OCI-LY7 (cell line): ENCODE data around the gene METTL8. TPM values are rescaled to one million over a fixed set of nuclear protein-coding genes. Genes with fewer than 3 reads are reported as not detected.

Experiments
- BruUV-seq: library from RNA; stranded (reverse); fragments of 400-500 nt; replicated peaks from 2 replicates; lab custom pipeline; 2021; lab: Mats Ljungman, UMichigan
- CTCF ChIA-PET: fragments of 300-600 bp; sonication (Branson Sonifier 250); formaldehyde crosslinking; loops from one replicate; lab custom pipeline; 2022; ENCODE audit warnings: antibody characterized with exemption; ENCODE audit not compliant: unreplicated experiment; lab: Charles Lee
- POLR2A ChIA-PET: fragments of 300-600 bp; sonication (Branson Sonifier 250); formaldehyde crosslinking; loops from one replicate; lab custom pipeline; 2022; ENCODE audit warnings: antibody characterized with exemption; lab: Charles Lee
- DNase-seq: peaks from one replicate; pipeline ENCODE4 v3.0.0-alpha.2; 2015; ENCODE audit warnings: low spot score
- H2AFZ ChIP-seq: fragments of 200-600 bp; sonication (generic), shearing (Covaris generic); 2 replicates; pipeline ENCODE4 v1.6.1; 2014; ENCODE audit warnings: mild to moderate bottlenecking, antibody characterized with exemption, low read length, moderate library complexity
- H3K27ac ChIP-seq: fragments of 200-600 bp; sonication (generic); 2 replicates; pipeline ENCODE4 v1.5.1; 2014; ENCODE audit warnings: mixed run types, low read depth, mild to moderate bottlenecking, moderate library complexity, low read length, inconsistent platforms; ENCODE audit not compliant: poor library complexity, severe bottlenecking
- H3K36me3 ChIP-seq: fragments of 200-600 bp; sonication (generic); 2 replicates; pipeline ENCODE4 v1.6.1; 2014; ENCODE audit warnings: mild to moderate bottlenecking, antibody characterized with exemption, low read length, moderate library complexity, mixed read lengths; ENCODE audit not compliant: insufficient read depth
- H3K4me1 ChIP-seq: fragments of 200-600 bp; sonication (generic); 2 replicates; pipeline ENCODE4 v1.5.1; 2014; ENCODE audit warnings: mild to moderate bottlenecking, low read length; ENCODE audit not compliant: insufficient read depth, poor library complexity, severe bottlenecking
- H3K4me2 ChIP-seq: fragments of 200-600 bp; sonication (generic); 2 replicates; pipeline ENCODE4 v1.6.1; 2014; ENCODE audit warnings: mild to moderate bottlenecking, low read length
- H3K4me3 ChIP-seq: fragments of 200-600 bp; sonication (generic); 2 replicates; pipeline ENCODE4 v1.5.1; 2014; ENCODE audit warnings: mild to moderate bottlenecking, low read depth, low read length; ENCODE audit not compliant: poor library complexity, severe bottlenecking
- H3K79me2 ChIP-seq: fragments of 200-600 bp; sonication (generic); 2 replicates; pipeline ENCODE4 v1.6.1; 2016; ENCODE audit warnings: low read depth, mild to moderate bottlenecking, low read length, moderate library complexity, mixed read lengths; ENCODE audit not compliant: insufficient read depth
- H3K9me2 ChIP-seq: fragments of 200-600 bp; sonication (generic); 2 replicates; pipeline ENCODE4 v1.6.1; 2016; ENCODE audit warnings: mild to moderate bottlenecking, low read length, mixed read lengths; ENCODE audit not compliant: insufficient read depth
- H3K9me3 ChIP-seq: fragments of 200-600 bp; sonication (generic); 2 replicates; pipeline ENCODE4 v1.6.1; 2014; ENCODE audit warnings: mild to moderate bottlenecking, mixed run types, low read length, mixed read lengths
- H4K20me1 ChIP-seq: fragments of 200-600 bp; sonication (generic); 2 replicates; pipeline ENCODE4 v1.6.1; 2014; ENCODE audit warnings: mild to moderate bottlenecking, antibody characterized with exemption, low read length, moderate library complexity, mixed read lengths; ENCODE audit not compliant: insufficient read depth
- CTCF ChIP-seq: fragments of 200-600 bp; sonication (generic); conservative IDR thresholded peaks from 2 replicates; pipeline ENCODE4 v1.5.1; 2014; ENCODE audit warnings: mild to moderate bottlenecking, antibody characterized with exemption, low read length, moderate library complexity, mixed read lengths
- EZH2phosphoT487 ChIP-seq: fragments of 200-600 bp; sonication (generic); IDR thresholded peaks from 2 replicates; pipeline ENCODE4 v1.6.1; 2018; ENCODE audit warnings: low read depth, borderline replicate concordance, mild to moderate bottlenecking, mixed run types, antibody characterized with exemption, low read length, moderate library complexity, mixed read lengths
- intact Hi-C: fragments of 100-400 bp; cut with micrococcal nuclease; formaldehyde crosslinking; loops from one replicate; pipeline ENCODE4 v1.10.0; 2022; ENCODE audit not compliant: unreplicated experiment
- total RNA-seq, 2 experiments: library from RNA; depleted of rRNA in 1 of 2; stranded (reverse); fragments of >200 nt in 1 of 2; shearing (Covaris generic) in 1 of 2; gene quantifications; 2 replicates each; pipeline ENCODE4 v1.2.3, GENCODE V29; 2014 to 2022

METTL8 gene
- total RNA-seq, 2 experiments from 2014 or later: 11.8 to 33.0 TPM

GRCh38 chr2:171322928-171323327 is 110.9 kb downstream of the METTL8 start:
- Histone ChIP-seq H3K9me3 (no peaks in the 10 kb centered on the region), H3K4me3 (peak overlapping the region; percentile 57), H3K27ac (peak overlapping the region; percentile 100), H3K36me3 (peaks cover 10% of the 10 kb centered on the region), H3K79me2 (no peaks in the 10 kb centered on the region; the same call in 1 of the 2 replicates), H3K4me2 (peak overlapping the region; percentile 75), H4K20me1 (no peaks in the 10 kb centered on the region), H3K9me2 (no peaks in the 10 kb centered on the region), H3K4me1 (peaks cover 100% of the 10 kb centered on the region), H2AFZ (no peak overlapping the region; the same call in 1 of the 2 replicates)
- BruUV-seq: no TSS peak
- POLR2A ChIA-PET: interaction anchor here (0.6 to 13.7 kb wide), 19 partner anchors 8 to 291 kb away, joined by 3 to 266 read pairs (median 6); partner anchors contain the start of genes DCAF17 and METTL8
- CTCF ChIA-PET: interaction anchor here (0.8 to 1.7 kb wide), 3 partner anchors 8 to 93 kb away, joined by 3 to 9 read pairs (median 3); no protein-coding TSS in a partner anchor
- intact Hi-C loops: loop anchor here (1.0 kb wide), 2 partner anchors 93 to 163 kb away; partner anchors contain the start of gene TLK1
- no peak for DNase-seq
- TF ChIP-seq EZH2phosphoT487 (no peak), CTCF (no peak)

- intact Hi-C loops: no loop called here
- Histone ChIP-seq H3K9me2 (no peaks in the 10 kb centered on the region), H3K79me2 (no peaks in the 10 kb centered on the region; the same call in 1 of the 2 replicates), H2AFZ (peak overlapping the region; percentile 2; the same call in 1 of the 2 replicates), H3K9me3 (no peaks in the 10 kb centered on the region), H3K4me1 (peaks cover 100% of the 10 kb centered on the region), H4K20me1 (no peaks in the 10 kb centered on the region), H3K36me3 (peaks cover 10% of the 10 kb centered on the region), H3K27ac (peak overlapping the region; percentile 100), H3K4me3 (no peak overlapping the region), H3K4me2 (peak overlapping the region; percentile 74)
- BruUV-seq: no TSS peak
- DNase-seq: no peak
- POLR2A ChIA-PET: interaction anchor here (0.6 to 13.7 kb wide), 18 partner anchors 10 to 167 kb away, joined by 3 to 266 read pairs (median 4); no protein-coding TSS in a partner anchor
- no peak for TF ChIP-seq EZH2phosphoT487
- no peak for TF ChIP-seq CTCF
- CTCF ChIA-PET: interaction anchor here (1.0 kb wide), 2 partner anchors 110 to 172 kb away, joined by 3 read pairs; no protein-coding TSS in a partner anchor
These were observed 113.1 kb downstream of the METTL8 start for GRCh38 chr2:171320731-171321130.

- no TSS peak for BruUV-seq
- no peak for DNase-seq
- Histone ChIP-seq H3K9me3 (no peaks in the 10 kb centered on the region), H3K27ac (peak overlapping the region; percentile 100), H3K4me3 (peak overlapping the region; percentile 42), H3K9me2 (no peaks in the 10 kb centered on the region), H3K4me2 (peak overlapping the region; percentile 74), H3K36me3 (peaks cover 10% of the 10 kb centered on the region), H3K79me2 (no peaks in the 10 kb centered on the region), H2AFZ (peak overlapping the region; percentile 22; the same call in 1 of the 2 replicates), H4K20me1 (no peaks in the 10 kb centered on the region), H3K4me1 (peaks cover 100% of the 10 kb centered on the region)
- CTCF ChIA-PET: interaction anchor here (1.0 kb wide), 1 partner anchor 111 kb away, joined by 3 read pairs; no protein-coding TSS in a partner anchor
- TF ChIP-seq EZH2phosphoT487 (no peak), CTCF (no peak)
- POLR2A ChIA-PET: interaction anchor here (0.6 to 13.7 kb wide), 16 partner anchors 11 to 167 kb away, joined by 3 to 266 read pairs (median 4); no protein-coding TSS in a partner anchor
- intact Hi-C loops: no loop called here
These were observed 113.6 kb downstream of the METTL8 start for GRCh38 chr2:171320208-171320621.
